T follicular helper cell (primary cell): ENCODE data around the gene RHEX.
A peak's percentile ranks its signal among the peaks of the same experiment; 100 is the strongest.
"Not testable (repeated sequence)": the region's sequence is repeated elsewhere in the genome, so short reads cannot be mapped to it uniquely, and the experiment has no call there.

Experiments
- DNase-seq: peaks from one replicate; pipeline ENCODE4 v3.0.0-alpha.2; 2020; ENCODE audit warnings: low read depth

The RHEX gene

DNA sequence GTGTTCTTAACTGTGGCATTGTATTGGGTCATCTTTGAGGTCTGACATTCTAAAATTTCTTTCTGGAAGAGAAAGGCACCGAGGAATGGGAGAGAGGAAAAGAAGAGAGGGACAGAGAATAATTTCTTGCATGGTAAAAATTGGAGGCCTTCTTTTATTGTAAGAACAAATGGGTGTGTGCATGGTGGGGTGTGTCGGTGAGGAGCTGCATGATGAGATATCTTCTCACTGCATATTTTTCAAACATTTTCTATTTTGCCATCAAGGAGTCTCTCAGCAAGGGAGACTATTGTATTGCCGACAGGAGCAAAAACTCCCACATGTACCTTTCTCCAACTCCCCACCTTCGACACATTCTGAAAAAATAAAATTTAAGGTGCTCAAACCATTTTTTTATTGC lies 22.8 kb upstream of the RHEX start:
- no peak for DNase-seq

DNA sequence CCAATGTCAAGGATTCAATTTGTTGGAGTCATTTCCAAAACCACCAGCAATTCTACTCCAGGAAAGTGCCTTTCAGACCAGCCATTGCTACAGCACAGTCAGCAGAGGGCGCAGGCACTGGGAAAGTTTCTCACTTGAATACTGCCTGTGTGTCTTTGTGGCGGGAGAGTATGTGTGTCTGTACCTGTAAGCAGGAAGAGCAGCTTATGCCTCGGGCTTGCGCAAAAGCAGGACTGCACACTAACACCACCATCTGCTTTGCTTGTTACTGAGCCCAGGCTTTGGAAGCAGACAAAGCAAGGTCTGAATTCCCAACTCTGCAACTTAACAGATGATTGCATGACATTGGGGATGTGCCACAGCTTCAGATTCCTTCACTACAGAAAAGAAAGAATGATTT lies 22.3 kb upstream of the RHEX start:
- DNase-seq = peak; percentile 37

DNA sequence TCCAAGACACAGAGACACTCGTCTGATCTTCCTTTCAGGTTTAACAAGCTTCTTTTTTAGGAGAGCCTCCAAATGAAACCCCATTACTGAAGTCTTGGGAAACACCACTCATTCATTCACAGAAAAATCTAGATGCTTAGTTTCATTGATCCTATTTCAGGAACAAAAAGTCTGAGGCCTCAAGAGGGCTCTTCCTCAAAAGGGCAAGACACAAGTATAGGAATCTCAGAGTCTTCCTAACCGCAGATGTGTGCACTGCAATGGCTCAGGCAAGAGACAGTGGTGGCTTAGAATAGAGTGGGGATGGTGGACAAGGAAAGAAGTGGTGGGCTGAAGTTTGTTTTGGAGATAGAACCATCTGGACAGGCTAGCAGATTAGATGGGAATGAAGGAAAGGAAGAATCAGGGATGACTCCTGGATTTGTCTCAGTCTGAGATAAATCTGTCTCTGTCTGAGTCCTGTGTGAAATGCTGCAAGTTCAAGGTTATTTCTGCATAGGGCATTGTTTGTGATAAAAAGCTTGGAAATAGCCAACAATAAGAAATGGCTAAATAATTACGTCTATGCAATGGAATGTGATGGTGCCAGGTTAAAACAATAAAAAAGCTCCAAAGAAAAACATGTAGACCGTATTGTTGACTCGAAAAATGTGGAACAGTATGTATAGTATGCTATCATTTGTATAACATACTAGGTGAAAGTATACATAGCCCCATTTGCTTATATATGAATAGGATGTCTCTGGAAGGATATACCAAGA lies 20.4 kb upstream of the RHEX start:
- DNase-seq = no peak

DNA sequence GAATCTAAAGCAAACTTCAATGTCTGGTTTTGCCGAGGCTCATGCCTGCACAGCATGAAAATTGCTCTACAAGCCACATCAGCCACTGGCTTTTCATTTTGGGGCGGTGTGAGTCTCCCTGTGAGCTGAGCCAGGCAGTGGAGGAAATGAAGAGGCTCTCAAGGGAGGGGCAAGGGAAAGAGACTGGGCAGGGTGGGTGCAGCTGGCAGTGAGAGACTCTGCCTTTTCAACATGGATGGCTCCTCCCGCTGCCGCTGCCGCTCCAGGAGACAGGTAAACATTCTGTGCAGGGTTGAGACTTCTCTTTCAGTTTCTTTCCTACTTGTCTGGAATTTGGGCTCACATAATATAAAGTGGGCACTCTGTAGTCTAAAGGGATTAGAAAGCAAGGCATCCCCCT lies 17.9 kb upstream of the RHEX start:
- no peak for DNase-seq

DNA sequence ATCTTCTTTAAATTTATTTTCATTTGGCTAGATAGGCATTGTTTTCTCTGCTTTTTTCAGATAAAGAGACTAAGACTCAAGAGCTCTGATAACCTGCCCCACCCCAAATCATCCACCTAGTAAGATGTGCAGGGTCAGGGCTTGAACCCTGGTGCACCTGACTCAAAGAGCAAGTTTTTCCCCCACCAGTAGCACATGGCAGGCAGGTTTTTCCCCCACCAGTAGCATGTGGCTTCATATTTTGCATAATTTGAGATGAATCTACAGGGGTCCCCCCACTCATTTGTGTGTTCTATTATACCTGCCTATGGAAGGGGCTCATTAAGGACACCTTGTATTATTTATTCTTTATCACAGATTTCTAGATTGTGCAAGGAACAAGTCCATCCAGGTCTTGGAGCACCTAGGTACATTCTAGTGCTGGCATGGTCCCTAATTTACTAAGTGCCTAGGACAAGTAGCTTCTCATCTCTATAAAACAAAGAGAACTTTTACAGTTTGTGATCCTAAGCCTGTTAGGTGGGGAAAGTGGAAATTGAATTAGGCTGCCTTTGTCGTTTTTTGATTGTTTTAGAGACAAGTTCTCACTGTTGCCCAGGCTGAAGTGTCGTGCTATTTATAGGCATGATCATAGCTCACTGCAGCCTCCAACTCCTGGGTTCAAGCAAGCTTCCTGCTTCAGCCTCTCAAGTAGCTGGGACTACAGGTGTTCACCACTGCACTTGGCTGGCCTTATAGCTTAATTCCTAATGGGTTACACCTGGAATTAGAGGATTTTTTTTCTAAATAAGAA lies 16.1 kb upstream of the RHEX start:
- no peak for DNase-seq

DNA sequence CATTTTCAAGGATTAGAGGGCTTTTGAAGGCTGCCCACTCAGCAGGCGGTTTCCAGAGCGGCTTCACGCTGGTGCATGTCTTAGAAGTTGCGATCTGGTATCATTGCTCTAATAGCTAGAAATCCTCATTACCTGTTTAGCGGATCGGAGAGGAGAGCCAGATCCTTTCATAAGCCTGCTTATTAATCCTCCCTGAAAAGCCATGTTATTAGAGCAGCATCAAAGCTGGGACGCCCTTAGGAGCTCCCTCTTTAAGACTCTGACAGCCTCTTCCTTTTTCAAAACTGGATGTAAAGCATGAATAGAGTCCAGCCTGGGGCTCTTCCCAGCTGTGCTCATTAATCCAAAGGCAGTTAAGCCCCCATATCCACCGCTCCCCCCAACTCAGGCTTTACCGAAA lies 15.4 kb upstream of the RHEX start:
- DNase-seq = no peak

DNA sequence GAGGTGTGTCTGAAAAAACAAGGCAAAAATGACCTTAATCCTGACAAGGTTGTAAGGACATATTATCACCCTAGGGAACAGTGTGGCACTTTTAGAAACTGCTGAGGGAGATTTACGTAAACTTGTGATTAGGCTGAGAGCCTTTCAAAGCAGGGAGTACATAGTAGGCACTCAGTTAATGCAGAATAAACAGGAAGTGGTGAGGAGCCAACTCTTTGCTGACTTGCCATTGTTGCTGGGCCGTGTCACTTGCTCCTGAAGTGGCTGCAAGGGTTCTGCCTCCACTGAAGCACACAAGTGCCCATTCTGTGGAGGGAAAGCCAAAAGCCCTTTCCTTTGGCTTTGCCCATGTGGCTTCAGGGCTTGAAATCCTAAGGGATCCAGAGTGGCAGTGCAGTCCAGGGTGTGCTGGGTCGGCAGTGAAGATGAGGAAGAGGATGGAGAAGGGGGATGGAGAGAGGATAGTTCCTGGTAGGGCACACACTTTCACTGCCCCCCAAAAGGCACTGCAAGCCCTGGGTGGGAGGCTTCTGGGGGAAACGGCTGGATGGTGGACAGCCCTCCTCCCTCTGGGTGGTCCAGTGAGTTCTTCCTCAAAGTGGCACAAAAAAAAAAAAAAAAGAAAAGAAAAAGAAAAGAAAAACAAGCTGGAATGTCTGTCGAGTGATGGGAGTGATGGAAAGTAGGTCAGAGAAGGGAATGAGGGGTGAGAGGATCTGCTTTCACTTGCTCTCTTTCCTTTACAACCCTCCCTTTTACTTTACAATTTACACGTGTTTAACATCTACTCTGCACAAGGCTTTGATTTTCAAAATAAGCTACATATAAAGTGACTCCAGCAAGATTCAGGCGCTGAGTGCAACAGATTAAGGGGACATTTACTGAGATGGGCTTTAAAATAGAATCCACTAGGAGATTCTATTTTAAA lies 13.7 kb upstream of the RHEX start:
- DNase-seq = no peak

DNA sequence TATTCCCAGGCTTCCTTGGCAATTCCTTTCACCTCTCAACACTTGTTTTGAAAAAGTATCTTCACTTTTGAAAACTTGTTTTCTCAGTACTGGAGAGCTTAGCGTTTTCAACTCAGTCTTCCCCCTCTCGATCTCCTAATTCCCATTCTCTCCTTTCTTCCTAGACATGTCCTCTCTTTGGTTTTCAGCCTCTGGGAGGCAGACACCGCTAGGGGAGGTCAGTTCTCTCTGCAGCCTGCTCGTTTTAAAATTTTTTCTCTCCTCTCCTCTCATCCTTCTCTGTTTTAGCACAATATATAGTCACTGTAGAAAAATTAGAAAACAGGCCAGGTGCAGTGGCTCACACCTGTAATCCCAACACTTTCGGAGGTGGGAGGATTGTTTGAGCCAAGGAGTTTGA lies 12.6 kb upstream of the RHEX start:
- DNase-seq = no peak

DNA sequence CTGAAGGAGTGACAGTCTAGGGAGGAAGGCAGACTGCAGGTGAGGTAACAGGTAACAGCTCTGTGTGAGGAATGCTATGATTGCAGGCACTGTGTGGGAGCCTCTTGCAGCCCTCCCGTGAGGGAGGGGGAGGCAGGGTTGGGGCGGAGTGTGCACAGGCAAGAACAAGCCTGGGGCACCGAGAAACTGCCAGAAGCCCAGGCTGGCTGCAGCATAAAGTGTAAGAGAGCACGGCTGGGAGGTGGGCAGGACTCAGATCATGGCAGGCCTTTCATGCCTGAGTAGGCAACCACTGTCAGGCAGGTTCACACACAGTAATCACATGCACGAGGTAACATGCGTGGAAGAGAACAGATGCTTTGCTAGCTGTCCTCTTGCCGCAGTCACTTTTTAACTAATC lies 11.3 kb upstream of the RHEX start:
- no peak for DNase-seq

DNA sequence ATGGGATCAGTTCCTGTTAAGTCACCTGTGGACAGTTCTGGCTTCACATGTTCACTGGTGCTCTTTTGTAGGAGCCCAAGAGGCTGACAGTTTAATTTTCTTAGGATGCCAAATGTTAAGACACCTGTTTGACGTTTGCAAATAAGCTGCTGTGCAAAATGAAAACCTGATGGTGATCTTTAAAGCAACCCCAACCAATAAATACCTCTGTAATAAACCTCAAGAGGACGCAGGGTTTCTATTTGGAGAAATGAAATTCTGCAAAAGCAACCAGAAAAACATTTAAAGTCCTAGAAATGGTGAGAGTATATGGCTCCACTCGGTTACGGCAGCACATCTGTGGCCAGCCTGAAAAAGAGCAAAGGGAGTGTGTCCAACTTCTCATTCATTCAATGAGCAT lies 5.7 kb upstream of the RHEX start:
- no peak for DNase-seq

DNA sequence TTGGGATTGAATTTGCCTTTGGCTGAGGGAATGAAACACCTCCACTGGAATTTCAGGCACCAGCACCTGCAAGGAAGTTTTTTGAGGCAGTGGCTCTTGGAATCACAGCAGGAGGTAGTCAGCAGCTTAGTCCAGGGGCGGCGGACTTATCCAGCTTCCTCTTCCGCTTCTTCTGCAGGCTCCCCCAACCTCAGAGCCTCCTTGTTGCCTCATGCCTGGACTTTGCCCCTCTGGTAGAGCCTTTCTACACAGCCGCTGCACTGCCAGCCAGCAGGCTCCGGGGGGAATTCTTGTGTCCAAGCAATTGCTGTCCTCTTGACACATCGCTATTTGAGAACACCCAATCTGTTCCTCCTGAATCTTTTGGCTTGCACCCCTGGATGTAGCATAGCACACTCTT lies 4.4 kb upstream of the RHEX start:
- DNase-seq = no peak

DNA sequence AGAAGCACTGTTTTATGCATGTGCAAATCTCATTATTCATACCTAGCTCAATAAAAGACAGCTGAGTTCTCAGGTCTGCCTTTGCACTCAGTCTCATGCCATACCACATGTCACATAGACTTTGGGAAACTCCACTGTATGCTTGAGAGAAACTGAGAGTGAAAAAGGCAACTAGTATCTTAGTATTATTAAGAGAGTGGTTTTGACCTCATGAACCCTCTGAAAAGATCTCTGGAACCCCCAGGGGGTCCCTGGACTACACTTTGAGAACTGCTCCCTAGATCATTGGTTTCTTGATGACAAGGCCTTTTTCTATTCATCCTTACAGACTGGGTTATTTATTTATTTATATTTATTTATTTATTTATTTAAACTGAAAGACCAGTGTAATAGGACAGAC lies 3.7 kb upstream of the RHEX start:
- DNase-seq = no peak

DNA sequence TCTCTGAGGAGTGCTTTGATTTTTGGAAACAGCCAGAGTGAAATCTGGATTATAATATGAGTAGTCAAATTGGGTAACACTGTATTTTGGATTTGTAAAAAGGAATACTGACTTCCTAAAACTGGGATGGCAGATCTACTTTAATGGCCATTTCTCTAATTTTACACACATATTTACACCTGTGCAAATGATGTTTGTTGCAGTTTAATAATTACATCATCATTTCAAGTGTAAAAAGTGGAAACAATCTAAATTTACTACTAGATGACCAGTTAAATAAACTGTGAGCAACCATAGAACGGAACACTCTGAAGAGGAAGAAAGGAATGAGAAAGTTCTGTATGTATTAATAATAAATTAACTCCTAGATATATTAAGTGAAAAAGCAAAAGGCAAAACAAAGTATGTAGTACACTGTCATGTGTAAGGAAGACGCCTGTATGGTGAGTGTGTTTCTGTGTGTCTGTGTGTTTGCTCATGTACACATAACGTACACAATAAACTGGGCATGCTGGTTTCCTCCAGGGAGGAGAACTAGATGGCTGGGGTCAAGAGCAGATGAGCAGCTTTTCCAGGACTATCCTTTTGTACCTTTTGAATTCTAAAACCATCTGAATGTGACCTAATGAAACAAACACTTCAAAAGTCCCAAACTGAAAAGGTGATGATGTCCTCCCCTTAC lies 2.9 kb upstream of the RHEX start:
- DNase-seq = no peak

DNA sequence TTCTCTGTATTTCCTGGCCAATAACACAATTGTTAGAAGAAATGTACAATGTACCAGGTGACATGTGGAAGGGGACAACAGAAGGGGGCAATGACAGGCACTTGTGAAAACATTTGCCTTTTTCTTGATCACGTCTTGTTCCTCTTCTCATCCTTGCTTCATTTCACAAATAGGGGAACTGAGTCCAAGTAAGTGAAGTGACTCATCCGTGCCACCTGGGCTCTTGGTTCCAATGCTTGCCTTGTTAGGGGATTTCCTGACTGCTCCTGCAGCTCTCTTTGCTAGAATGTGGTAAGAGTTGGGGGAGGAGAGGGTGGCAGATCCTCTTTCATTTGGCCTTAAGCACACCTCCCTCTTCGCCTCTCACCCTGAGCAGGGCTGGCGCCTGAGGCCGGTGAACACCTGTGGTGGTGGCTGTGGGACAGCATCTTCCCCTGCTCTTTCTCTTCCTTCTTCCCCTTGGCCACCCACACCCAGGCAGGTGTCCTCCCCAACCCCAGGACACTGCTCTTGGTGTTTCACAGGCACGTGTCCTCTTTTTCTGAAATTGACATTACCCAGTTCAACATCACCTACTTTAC lies 2.2 kb upstream of the RHEX start:
- peak; percentile 9 for DNase-seq

DNA sequence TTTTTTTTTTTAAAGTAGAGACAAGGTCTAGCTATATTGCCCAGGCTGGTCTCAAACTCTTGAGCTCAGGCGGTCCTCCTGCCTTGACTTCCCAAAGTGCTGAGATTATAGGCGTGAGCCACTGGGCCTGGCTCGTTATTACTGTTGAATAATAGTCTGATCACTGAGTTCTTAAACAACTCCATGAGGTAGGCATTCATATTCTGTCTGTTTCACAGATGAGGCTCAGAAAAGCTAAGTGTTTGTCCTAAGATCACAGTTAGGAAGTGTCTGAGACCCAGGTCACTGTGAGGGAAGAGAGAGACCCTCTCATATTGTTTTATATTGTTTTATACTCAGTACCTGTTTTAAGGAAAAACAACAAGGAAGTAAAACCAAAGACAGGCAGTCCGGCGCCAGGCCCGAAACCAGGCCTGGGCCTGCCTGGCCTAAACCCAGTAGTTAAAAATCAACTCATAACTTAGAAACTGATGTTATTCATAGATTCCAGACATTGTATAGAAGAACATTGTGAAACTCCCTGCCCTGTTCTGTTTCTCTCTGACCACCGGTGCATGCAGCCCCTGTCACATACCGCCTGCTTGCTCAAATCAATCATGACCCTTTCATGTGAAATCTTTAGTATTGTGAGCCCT lies 625 bp upstream of the RHEX start:
- not testable (repeated sequence) for DNase-seq

DNA sequence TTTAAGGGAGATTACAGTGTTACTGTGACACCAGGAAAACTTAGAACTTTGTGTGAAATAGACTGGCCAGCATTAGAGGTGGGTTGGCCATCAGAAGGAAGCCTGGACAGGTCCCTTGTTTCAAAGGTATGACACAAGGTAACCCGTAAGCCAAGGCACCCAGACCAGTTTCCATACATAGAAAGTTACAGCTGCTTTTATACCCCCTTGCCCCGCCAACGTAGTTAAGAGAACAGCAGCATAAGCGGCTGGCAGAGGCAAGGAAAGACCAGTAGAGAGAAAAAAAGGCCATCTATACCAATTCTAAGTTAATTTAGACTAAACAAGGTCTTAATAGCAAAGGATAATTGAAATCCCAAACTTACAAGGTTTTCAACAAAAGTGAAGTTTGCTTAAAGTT lies 643 bp downstream of the RHEX start:
- DNase-seq = not testable (repeated sequence)

DNA sequence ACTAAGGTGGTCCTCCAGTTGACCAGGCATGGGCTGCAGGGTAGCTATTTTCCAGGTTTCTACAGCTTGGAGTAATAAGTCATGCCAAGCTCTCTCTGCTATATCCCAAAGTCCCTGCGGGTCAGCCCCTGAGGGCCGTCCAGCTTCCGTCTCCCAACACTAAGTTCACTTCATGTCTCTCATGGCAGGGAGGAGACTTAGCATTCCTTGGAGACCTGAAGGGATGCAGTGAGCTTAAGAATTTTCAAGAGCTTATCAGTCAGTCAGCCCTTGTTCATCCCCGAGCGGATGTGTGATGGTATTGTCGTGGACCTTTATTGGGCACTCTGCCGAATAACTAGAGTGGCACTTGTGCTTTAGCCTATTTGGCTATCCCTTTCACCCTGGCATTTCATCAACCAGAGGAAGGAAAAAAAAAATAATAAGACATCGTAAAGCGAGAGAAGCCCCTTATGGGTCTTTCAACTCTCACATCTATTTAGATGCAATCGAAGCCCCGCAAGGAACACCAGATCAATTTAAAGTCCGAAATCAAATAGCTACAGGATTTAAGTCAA lies 2.2 kb downstream of the RHEX start:
- not testable (repeated sequence) for DNase-seq

DNA sequence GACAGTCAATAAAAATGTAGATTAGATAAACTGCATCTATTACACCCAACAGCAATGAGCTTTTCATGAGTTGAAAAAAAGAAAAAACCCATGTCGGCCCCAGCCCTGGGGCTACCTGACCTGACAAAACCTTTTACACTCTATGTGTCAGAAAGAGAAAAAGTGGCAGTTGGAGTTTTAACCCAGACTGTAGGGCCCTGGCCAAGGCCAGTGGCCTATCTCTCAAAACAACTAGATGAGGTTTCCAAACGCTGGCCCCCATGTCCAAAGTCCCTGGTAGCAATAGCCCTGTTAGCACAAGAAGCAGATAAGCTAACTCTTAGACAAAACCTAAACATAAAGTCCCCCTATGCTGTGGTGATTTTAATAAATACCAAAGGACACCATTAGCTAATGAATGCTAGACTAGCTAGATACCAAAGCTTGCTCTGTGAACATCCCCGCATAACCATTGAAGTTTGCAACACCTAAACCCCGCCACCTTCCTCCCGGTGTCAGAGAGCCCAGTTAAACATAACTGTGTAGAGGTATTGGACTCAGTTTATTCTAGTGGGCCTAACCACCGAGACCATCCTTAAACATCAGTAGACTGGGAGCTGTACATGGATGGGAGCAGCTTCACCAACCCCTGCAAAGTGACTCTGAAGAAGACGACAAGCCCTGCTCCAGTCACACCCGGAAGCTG lies 2.8 kb downstream of the RHEX start:
- not testable (repeated sequence) for DNase-seq

DNA sequence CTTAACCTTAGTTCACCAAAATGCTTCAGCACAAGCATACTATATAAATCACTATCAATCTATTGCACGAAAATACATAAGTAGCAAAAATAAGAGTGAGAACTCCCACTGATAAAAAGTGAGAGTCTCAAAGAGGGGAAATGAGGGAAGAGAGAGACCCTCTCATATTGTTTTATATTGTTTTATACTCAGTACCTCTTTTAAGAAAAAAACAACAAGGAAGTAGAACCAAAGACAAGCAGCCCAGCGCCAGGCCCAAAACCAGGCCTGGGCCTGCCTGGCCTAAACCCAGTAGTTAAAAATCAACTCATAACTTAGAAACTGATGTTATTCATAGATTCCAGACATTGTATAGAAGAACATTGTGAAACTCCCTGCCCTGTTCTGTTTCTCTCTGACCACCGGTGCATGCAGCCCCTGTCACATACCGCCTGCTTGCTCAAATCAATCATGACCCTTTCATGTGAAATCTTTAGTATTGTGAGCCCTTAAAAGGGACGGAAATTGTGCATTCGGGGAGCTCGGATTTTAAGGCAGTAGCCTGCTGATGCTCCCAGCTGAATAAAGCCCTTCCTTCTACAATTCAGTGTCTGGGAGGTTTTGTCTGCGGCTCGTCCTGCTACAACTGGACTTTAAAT lies 5.4 kb downstream of the RHEX start:
- DNase-seq = not testable (repeated sequence)

DNA sequence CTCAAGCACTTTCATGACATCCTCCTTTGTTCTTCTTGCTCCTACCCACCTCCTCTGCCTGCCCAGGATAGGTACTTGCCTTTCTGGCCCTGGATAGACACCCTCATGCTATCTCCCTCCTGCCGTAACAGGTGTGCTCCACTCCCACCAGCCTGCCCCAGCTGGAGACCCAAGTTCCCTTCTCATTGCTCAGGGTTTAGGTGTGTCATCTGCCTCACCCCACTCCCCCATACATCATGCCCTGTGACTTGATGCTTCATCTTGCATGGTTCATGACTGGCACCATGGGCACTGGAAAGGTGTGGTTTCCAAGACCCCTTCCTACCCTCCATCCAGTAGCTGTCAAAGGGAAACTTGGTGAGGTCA lies 5.9 kb downstream of the RHEX start:
- no peak for DNase-seq
